GM23338 (cell line): Measurements from ENCODE around the gene B3GNT3.

Experiments
- CTCF ChIP-seq, 2 experiments: fragments of 200-600 bp in 1 of 2; sonication (generic) in 1 of 2; conservative IDR thresholded peaks; 2 replicates each; pipeline versions ENCODE4 v1.5.1 to v1.6.1; 2016 to 2017; ENCODE audit warnings: antibody characterized with exemption in 2 of 2, low read depth in 2 of 2, mild to moderate bottlenecking in 2 of 2, moderate library complexity in 1 of 2
- ETS1 ChIP-seq: IDR thresholded peaks from 2 replicates; pipeline ENCODE4 v1.6.1; 2016; ENCODE audit warnings: antibody characterized with exemption
- EZH2 ChIP-seq: fragments of 200-600 bp; sonication (generic); IDR thresholded peaks from one replicate; pipeline ENCODE4 v1.8.0; 2017; ENCODE audit warnings: antibody characterized with exemption, mild to moderate bottlenecking, low read depth; ENCODE audit not compliant: unreplicated experiment
- EZH2phosphoT487 ChIP-seq: fragments of 200-600 bp; sonication (generic); IDR thresholded peaks from one replicate; pipeline ENCODE4 v1.8.1; 2018; ENCODE audit warnings: antibody characterized with exemption; ENCODE audit not compliant: unreplicated experiment
- NANOG ChIP-seq: IDR thresholded peaks from 2 replicates; pipeline ENCODE4 v1.6.1; 2016; ENCODE audit warnings: antibody characterized with exemption, borderline replicate concordance
- POLR2AphosphoS5 ChIP-seq: IDR thresholded peaks from 2 replicates; pipeline ENCODE4 v1.6.1; 2016; ENCODE audit warnings: antibody characterized with exemption, low read depth
- REST ChIP-seq: IDR thresholded peaks from one replicate; pipeline ENCODE4 v1.6.1; 2018; ENCODE audit warnings: antibody characterized with exemption; ENCODE audit not compliant: unreplicated experiment
- STAT1 ChIP-seq: IDR thresholded peaks from one replicate; pipeline ENCODE4 v1.6.1; 2016; ENCODE audit warnings: antibody characterized with exemption; ENCODE audit not compliant: unreplicated experiment
- ZNF331 ChIP-seq: fragments of 250-450 bp; sonication (Bioruptor Pico); IDR thresholded peaks from 2 replicates; pipeline ENCODE4 v1.5.0; 2020; ENCODE audit warnings: low read depth, mild to moderate bottlenecking, moderate library complexity

GRCh38 chr19:17794412-17794730 lies 567 bp upstream of the B3GNT3 start:
- TF ChIP-seq CTCF (conservative IDR thresholded peaks at IDR 0.05; ENCODE audit: low read depth in 2 of 2) = no peak
- no peak for TF ChIP-seq EZH2phosphoT487
- no peak for TF ChIP-seq EZH2
- TF ChIP-seq ETS1 = no peak
- no peak for TF ChIP-seq ZNF331 (CRISPR knock-in tag)
- TF ChIP-seq POLR2AphosphoS5 = no peak
- no peak for TF ChIP-seq STAT1
- TF ChIP-seq REST = no peak
- no peak for TF ChIP-seq NANOG
